LNCAP (cell line): ENCODE results near the gene GABRG3.

Experiments used
- TF ChIP-seq, protein P1 (sequence below): fragments of 450-650 bp; IDR thresholded peaks from 2 replicates; pipeline ENCODE4 v1.5.1; 2017; ENCODE audit warnings: mild to moderate bottlenecking

GABRG3 gene

DNA sequence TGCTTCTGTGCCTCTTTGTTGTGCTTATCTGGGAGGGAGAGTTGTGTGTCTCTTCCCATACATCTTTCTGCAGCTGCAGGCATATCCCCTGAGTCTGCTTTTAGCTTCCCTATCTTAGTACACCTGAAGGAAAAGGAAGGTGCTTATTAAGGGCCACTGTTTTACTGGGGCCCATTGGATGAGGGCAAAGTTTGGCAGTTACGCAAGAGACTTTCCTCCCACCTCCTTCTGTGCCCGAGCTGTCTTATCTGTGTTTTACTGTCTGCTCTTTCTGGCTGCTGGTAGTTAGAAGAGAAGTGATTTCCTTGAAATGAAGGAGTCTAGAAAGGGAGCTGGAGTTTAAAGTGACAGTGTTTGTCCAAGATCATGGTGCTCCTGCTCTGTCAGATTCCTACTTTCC lies 66.5 kb downstream of the GABRG3 start:
- TF ChIP-seq, protein P1, sequence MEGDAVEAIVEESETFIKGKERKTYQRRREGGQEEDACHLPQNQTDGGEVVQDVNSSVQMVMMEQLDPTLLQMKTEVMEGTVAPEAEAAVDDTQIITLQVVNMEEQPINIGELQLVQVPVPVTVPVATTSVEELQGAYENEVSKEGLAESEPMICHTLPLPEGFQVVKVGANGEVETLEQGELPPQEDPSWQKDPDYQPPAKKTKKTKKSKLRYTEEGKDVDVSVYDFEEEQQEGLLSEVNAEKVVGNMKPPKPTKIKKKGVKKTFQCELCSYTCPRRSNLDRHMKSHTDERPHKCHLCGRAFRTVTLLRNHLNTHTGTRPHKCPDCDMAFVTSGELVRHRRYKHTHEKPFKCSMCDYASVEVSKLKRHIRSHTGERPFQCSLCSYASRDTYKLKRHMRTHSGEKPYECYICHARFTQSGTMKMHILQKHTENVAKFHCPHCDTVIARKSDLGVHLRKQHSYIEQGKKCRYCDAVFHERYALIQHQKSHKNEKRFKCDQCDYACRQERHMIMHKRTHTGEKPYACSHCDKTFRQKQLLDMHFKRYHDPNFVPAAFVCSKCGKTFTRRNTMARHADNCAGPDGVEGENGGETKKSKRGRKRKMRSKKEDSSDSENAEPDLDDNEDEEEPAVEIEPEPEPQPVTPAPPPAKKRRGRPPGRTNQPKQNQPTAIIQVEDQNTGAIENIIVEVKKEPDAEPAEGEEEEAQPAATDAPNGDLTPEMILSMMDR = no peak

DNA sequence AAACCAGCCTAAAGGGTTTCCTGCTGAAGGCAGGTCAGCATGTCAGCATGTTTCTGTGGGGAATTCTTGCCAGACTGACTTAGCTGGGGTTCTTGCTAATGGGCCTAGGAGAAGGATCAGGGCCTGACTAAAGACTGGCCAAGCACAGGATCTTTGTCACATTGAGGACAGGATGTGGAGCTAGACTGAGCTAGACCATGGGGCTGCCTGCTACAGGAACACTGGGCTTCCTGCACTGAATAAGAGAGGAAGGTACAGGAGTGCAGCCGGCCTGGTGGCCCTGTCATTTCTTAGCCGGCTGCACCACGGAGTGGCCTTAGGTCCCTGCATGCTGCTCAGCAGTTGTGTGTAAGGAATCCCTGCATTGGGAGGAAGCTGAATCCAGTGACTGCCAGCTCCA lies 68.2 kb downstream of the GABRG3 start:
- TF ChIP-seq, protein P1 = no peak

DNA sequence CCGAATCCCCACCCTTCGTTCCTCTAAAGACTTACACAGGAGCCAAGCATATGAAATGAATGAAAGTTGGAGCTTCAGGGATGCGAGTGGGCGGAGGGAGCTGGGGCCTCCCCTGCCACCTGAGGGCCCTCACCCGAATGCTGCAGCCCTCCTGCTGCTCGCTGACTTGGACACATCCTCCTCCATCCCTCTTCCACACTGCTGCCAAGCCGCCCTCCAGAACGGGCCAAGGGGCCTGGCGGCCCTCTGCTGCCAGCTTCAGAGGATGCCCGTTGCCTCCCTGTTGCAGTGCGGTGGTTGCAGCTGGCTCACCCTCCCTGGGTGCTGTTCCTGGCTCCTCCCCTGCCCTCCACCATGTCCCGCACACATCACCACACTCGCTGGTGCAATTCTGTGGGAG lies 71.2 kb downstream of the GABRG3 start:
- TF ChIP-seq, protein P1 = no peak

DNA sequence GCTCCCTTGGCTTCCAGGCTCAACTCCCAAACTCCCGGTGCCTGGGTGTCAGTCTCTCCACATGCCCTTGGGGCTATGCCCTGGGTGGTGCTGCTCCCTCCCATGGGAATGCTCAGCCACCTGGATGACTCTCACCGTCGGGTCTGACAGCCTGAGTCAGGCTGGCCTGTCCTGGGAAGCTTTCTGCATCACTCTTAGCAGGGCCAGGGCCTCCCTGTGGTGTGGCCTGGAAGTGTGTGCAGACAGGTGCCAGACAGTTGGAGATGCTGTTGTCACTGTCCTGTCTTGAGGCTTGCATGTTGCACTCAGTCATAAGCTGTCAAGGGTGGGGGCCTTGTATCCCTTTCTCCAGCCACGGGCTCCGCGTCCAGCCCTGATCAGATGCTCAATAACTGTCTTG lies 71.7 kb downstream of the GABRG3 start:
- TF ChIP-seq, protein P1 = no peak

DNA sequence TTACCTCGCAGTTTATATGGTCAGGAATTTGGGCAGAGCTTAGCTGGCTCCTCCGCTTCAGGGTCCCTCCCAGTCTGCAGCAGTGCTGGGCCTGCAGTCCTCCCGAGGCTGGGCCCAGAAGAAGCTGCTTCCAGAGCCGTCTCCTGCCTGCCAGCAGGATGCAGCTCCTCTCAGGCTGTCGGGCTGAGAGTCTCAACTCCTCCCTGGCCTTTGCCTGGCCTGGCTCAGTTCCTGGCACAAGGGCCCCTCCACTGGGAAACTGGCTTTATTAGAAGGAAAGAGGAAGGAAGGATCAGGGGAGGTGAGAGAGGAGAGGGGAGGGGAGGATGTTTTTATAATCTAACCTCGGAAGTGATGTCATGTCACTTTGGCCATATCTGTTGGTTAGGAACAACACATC lies 72.8 kb downstream of the GABRG3 start:
- TF ChIP-seq, protein P1 = no peak

DNA sequence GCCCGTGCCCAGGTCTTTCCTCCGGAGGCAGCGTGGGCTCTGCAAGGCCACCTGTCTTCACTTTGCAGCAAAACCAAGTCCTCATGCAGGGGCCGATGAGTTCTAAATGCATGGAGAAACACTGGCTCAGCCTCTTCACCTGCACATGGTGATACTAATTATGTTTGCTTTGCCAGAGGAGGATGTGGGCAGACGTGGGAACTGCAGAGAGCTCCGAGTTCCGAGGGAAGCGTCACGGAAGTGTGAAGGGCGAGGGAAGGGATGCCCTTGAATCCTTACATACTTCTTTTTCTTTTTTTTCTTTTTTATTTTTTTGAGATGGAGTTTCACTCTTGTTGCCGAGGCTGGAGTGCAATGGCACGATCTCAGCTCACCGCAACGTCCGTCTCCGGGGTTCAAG lies 74.8 kb downstream of the GABRG3 start:
- TF ChIP-seq, protein P1 = no peak

DNA sequence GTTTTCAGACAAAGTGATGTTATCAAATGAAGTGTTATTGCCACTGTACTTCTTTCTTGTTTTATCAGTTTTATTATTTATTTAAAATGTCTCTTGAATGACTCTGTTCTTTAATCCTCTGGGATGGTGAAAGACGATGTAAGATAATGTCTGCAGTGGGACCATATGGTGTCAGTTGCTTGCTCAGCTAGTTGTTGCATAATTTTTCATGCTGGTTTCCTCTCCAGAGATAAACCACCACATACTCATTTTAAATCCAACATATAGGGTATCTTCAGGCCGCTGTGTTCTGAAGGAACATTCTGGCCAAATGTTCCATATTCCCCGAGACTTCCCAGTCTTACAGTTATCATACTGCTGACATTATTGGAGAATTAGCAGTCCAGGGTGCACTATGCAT lies 75.9 kb downstream of the GABRG3 start:
- TF ChIP-seq, protein P1 = no peak

DNA sequence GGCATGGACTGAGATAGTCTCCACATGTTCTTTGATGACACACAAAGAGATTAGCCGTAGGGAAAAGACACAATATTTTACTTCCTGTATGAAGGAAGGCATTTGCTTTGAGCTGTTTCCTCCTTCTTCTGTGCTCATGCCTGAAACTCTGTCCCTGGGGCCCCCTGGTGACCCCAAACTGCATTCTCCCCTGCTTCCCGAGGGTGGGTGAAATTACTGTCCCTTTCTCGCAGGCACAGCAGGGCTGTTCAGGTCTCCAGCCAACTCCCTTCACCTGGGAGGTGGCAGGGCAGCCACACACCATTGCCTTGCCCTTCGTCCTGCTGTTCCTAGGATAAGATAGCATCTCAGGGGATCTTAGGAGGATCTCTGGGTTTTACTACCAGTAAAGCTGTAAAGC lies 79.2 kb downstream of the GABRG3 start:
- TF ChIP-seq, protein P1 = no peak
